NCI-H2196 (cell line): Measurements from ENCODE around the gene METAP1.
"Not testable (repeated sequence)": the region's sequence is repeated elsewhere in the genome, so short reads cannot be mapped to it uniquely, and the experiment has no call there.

Source experiments
- DNase-seq: peaks from one replicate; lab custom pipeline; 2025; ENCODE audit not compliant: unreplicated experiment; lab: John Stamatoyannopoulos, UW

METAP1 gene

GRCh38 chr4:98995183-98996055 is at the start of gene METAP1:
TSS of gene METAP1 (plus strand) at chr4:98995721. CDS start at chr4:98995754, 33 bp downstream.
- peak; percentile 86 for DNase-seq

DNA sequence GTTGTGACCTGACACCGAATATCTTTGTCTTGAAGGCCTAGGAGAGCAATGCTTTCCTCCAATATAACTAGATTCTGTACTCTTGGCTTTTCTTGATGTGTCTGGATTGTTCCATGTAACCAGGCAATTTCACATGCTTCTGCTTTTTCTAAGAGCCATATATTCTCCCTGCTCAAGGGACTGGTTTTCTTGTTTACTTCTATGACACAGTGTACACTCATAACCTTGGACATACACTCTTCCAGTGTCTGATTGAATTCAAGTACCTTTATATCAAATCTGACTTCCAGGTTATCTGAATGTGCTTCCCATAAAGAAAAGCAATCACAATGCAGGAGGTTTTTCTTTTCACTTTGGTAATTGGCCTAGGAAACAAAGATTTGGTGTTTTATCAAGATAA is 49.2 kb upstream of the METAP1 start:
- no peak for DNase-seq

DNA sequence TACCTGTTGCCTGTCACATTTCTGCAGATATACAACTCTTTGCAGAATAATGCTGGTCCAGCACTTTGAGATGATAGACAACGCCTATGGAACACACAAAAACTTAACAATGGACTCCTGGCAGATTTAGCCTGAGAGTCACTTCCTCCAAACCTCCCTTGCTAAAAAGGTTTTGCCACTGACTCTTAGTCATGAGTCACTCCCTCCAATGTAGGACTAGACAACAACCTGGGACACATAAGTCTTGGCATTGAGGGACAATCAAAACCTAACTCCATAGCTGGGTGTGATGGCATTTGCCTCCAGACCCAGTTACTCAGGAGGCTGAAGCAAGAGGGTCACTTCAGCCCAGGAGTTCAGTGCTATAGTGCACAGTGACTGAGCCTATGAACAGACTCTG is 44.6 kb upstream of the METAP1 start:
- DNase-seq: no peak

DNA sequence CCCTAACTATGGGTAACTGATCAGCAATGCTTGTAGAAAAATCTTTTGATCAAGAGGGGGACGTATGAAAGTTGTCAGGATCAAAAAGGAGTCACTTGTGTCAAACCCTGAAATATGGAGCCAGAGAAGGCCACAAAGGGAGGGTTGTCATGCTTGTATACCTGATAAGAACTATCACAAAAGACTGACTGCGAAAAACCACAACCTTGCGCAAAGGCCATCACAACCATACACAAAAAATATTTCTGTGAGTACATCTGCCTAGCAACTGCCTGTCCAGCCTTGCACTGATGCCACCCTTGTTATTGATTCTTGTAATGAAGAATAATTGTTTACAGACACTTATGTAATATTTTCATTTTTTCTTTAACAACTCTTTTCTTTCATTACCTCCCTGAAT is 43.8 kb upstream of the METAP1 start:
- no peak for DNase-seq

- DNase-seq: no peak
Observed at GRCh38 chr4:98955229-98955628, 40.3 kb upstream of the METAP1 start.

DNA sequence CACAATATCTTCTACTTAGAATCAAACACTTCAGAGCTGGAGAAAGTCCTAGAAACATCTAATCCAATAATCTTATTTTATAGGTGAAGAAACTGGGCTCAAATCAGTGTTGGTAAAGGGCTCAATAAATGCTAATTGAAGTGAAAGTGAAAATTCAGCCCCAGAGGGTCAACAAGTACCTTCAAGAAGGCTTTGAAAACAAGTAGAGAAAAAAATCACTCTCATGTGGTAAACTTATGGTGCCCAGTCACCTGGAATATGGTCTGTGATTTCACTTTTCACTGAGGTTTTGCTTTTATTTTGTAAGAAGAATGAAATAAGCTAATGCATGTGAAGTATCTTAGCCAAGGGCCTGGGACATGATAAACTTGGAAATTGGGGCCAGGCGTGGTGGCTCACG is 37.5 kb upstream of the METAP1 start:
- DNase-seq: no peak

- no peak for DNase-seq
Observed at GRCh38 chr4:98959411-98959810, 36.1 kb upstream of the METAP1 start.

DNA sequence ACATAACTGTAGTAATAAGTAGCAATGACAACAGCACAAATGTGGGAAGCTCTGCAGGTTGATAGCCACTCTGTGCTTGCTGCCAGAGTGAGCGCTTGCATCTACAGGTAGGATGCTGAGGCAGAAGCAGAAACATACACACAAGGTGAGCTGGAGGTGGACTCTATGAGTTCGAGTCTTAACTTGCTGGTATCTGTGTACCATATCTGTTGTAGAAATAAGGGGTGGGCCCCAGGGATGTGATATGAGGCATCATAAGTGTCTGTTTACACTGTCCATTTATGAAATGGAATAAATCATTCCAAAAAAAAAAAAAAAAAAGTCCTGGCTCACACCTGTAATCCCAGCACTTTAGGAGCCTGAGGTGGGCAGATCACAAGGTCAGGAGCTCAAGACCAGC is 33.8 kb upstream of the METAP1 start:
- DNase-seq: no peak

GRCh38 chr4:98963538-98964433 is 31.7 kb upstream of the METAP1 start:
- DNase-seq: no peak

GRCh38 chr4:98966926-98967325 is 28.6 kb upstream of the METAP1 start:
- no peak for DNase-seq

GRCh38 chr4:98967786-98968329 is 27.7 kb upstream of the METAP1 start:
- DNase-seq: no peak

DNA sequence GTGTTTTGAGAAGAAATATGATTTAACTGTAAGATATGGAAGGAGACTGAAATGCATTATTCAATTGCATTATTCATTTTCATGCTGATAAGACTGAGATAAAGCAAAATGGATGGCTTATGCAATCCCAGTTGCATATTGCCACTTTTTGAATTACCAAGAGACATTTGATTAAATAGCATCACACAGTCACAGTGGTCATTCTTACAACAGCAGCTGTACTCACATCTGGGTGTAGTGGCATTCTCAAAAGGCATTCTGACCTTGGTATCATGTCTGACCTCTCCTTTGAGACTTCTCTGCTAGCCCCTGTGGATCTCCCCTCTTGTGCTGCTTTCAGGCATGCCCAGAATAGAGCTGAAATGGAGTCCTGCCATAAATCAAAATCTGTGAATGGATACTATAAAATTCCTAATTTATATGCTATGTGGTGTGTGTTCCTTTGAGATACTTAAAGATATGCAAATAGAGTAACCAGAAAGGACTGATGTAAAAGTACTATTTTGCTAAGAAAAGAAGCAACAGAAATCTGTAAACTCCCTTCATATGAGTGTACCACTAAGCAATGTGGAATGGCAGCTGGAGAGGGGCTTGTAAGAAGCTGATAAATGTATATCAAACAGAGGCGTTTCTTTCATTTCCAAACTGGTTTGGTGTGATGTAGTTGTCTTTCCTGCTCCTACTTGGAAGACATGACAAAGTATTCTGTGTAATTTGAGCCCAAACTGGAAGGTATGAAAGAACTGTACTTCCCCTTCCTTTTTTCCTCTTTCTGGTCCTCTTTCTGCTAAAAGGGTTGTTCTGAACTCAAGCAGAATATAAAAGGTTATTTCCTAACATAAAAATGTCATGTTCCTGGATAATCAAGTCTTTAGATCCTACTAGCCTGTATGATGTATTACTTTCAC is 25.4 kb upstream of the METAP1 start:
- no peak for DNase-seq

GRCh38 chr4:98976716-98977115 is 18.8 kb upstream of the METAP1 start:
- no peak for DNase-seq

GRCh38 chr4:98977557-98977956 is 18.0 kb upstream of the METAP1 start:
- DNase-seq: no peak

DNA sequence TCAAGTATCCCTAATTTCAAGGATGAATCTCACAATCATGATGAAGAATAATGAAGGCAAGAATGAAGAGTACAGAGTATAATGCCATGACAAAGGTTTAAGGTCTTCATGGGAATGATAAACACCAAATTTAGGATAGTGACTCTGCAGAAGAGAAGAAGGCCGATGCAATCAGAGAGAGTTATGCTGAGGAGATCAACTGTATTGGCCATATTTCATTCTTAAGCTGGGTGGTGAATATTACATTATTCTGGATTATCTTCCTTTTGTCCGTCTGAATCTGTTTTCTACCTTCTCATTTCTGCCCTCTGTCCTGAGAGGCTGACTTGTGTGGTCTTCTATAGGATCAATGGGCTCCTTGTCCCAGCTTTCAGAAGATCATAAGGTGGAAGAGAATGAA is 7.8 kb upstream of the METAP1 start:
- no peak for DNase-seq

GRCh38 chr4:98992835-98993234 is 2.7 kb upstream of the METAP1 start:
- DNase-seq: not testable (repeated sequence)

DNA sequence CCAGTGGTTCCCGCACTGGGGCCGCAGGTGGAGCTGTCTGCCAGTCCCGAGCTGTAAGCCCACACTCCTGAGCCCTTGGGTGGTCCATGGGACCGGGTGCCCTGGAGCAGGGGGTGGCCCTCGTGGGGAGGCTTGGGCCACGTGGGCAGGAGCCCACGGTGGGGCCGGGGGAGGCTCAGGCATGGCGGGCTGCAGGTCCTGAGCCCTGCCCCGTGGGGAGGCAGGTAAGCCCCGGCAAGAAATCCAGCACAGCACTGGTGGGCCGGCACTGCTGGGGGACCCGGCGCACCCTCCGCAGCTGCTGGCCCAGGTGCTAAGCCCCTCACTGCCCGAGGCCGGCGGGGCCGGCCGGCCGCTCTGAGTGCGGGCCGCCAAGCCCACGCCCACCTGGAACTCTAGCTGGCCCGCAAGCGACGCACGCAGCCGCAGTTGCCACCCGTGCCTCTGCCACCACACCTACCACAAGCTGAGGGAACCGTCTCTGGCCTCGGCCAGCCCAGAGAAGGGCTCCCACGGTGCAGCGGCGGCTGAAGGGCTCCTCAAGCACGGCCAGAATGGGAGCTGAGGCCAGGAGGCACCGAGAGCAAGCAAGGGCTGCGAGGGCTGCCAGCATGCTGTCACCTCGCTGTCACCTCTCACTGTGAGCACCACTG is 2.0 kb upstream of the METAP1 start:
- DNase-seq: no peak

- no peak for DNase-seq
Observed at GRCh38 chr4:98994474-98995182, 893 bp upstream of the METAP1 start.

GRCh38 chr4:98996056-98996764 is 689 bp downstream of the METAP1 start:
- no peak for DNase-seq
